Activated CD4-positive, CD25-positive, alpha-beta regulatory T cell treated with anti-CD3 and anti-CD28 coated beads, Interleukin-2, amount 50 U/mL, for 24 hours (primary cell): Measurements from ENCODE around the gene CCDC106.

Experiments used
- ATAC-seq, 2 donors: fragments of 150-1000 bp; cut with Tn5 transposase; one replicate each; pipeline ENCODE4 v1.10.0; 2021; ENCODE audit warnings: mild to moderate bottlenecking in 1 of 2, moderate library complexity in 1 of 2

The CCDC106 gene

GRCh38 chr19:55670280-55671053, 22.5 kb downstream of the CCDC106 start:
- ATAC-seq = no peak

- no peak for ATAC-seq
Observed at GRCh38 chr19:55671054-55671378, 23.0 kb downstream of the CCDC106 start.

GRCh38 chr19:55672418-55672817, 24.4 kb downstream of the CCDC106 start:
- no peak for ATAC-seq

GRCh38 chr19:55673465-55673864, 25.5 kb downstream of the CCDC106 start:
- no peak for ATAC-seq

GRCh38 chr19:55673889-55674288, 25.9 kb downstream of the CCDC106 start:
- ATAC-seq = no peak

GRCh38 chr19:55674459-55674840, 26.4 kb downstream of the CCDC106 start:
- ATAC-seq = no peak

- peak; percentile 92 to 94 for ATAC-seq
Observed at GRCh38 chr19:55674841-55675660, 27.0 kb downstream of the CCDC106 start, which contains the start of gene EPN1. Gene EPN1 (plus strand): TSS chr19:55675226. CDS start chr19:55678628, 3,402 bp downstream.

GRCh38 chr19:55675661-55676354, 27.8 kb downstream of the CCDC106 start:
- ATAC-seq = no peak

GRCh38 chr19:55676383-55676782, 28.4 kb downstream of the CCDC106 start:
- ATAC-seq = no peak

- ATAC-seq = no peak
Observed at GRCh38 chr19:55676889-55677505, 29.0 kb downstream of the CCDC106 start.

- ATAC-seq = no peak
Observed at GRCh38 chr19:55677572-55678028, 29.6 kb downstream of the CCDC106 start.

- ATAC-seq = no peak
Observed at GRCh38 chr19:55678121-55678671, 30.2 kb downstream of the CCDC106 start.

- no peak for ATAC-seq
Observed at GRCh38 chr19:55679343-55680257, 31.6 kb downstream of the CCDC106 start.

GRCh38 chr19:55680339-55681130, 32.5 kb downstream of the CCDC106 start:
- no peak for ATAC-seq

GRCh38 chr19:55681131-55682092, 33.4 kb downstream of the CCDC106 start:
- ATAC-seq = no peak

- no peak for ATAC-seq
Observed at GRCh38 chr19:55683449-55684261, 35.6 kb downstream of the CCDC106 start.

- ATAC-seq = no peak
Observed at GRCh38 chr19:55684946-55685681, 37.1 kb downstream of the CCDC106 start.

GRCh38 chr19:55685776-55686175, 37.8 kb downstream of the CCDC106 start:
- ATAC-seq = no peak
